PC-9 (cell line): ENCODE measurements around the gene ACTR3. TPM values are rescaled to one million over a fixed set of nuclear protein-coding genes. Genes with fewer than 3 reads are reported as not detected.

ENCODE experiments used
- BruUV-seq: library from RNA; stranded (reverse); fragments of 400-500 nt; replicated peaks from 2 replicates; lab custom pipeline; 2021; lab: Mats Ljungman, UMichigan
- CTCF ChIA-PET: fragments of 300-600 bp; sonication (Branson Sonifier 250); formaldehyde crosslinking; loops from one replicate; lab custom pipeline; 2022; ENCODE audit warnings: antibody characterized with exemption; lab: Charles Lee
- POLR2A ChIA-PET: fragments of 300-600 bp; sonication (Branson Sonifier 250); formaldehyde crosslinking; loops from one replicate; lab custom pipeline; 2022; ENCODE audit warnings: antibody characterized with exemption; ENCODE audit not compliant: unreplicated experiment; lab: Charles Lee
- DNase-seq, 2 experiments: peaks; one replicate each; pipeline versions ENCODE4 v3.0.0 to v3.0.0-alpha.2; 2015 to 2022; ENCODE audit warnings: mixed read lengths in 1 of 2
- H2AFZ ChIP-seq: fragments of 200-600 bp; sonication (generic); 2 replicates; pipeline ENCODE4 v1.8.1; 2017; ENCODE audit warnings: antibody characterized with exemption
- H3F3A ChIP-seq: fragments of 200-600 bp; sonication (generic); 2 replicates; pipeline ENCODE4 v1.8.1; 2017; ENCODE audit warnings: antibody characterized with exemption, mild to moderate bottlenecking, low read depth; ENCODE audit not compliant: insufficient read depth
- H3K27ac ChIP-seq: fragments of 200-600 bp; sonication (generic); 2 replicates; pipeline ENCODE4 v1.6.1; 2016; ENCODE audit warnings: mixed run types
- H3K27me3 ChIP-seq: fragments of 200-600 bp; sonication (generic); 2 replicates; pipeline ENCODE4 v1.6.1; 2016; ENCODE audit warnings: low read depth, mixed run types; ENCODE audit not compliant: insufficient read depth
- H3K36me3 ChIP-seq: fragments of 200-600 bp; sonication (generic); 2 replicates; pipeline ENCODE4 v1.6.1; 2016; ENCODE audit warnings: low read depth, mixed run types
- H3K4me1 ChIP-seq: fragments of 200-600 bp; sonication (generic); replicated peaks from 2 replicates; pipeline ENCODE4 v1.6.1; 2016; ENCODE audit warnings: mixed run types; ENCODE audit not compliant: insufficient read depth
- H3K4me2 ChIP-seq: fragments of 200-600 bp; sonication (generic); 2 replicates; pipeline ENCODE4 v1.6.1; 2017; ENCODE audit warnings: mixed run types
- H3K4me3 ChIP-seq: fragments of 200-600 bp; sonication (generic); 2 replicates; pipeline ENCODE4 v1.6.1; 2016; ENCODE audit warnings: mixed run types
- H3K79me2 ChIP-seq: fragments of 200-600 bp; sonication (generic); 2 replicates; pipeline ENCODE4 v1.6.1; 2017; ENCODE audit warnings: low read depth, mixed run types
- H3K9me2 ChIP-seq: fragments of 200-600 bp; sonication (generic); 2 replicates; pipeline ENCODE4 v1.8.1; 2017; ENCODE audit warnings: mild to moderate bottlenecking; ENCODE audit not compliant: insufficient read depth
- H3K9me3 ChIP-seq: fragments of 200-600 bp; sonication (generic); 2 replicates; pipeline ENCODE4 v1.8.1; 2016; ENCODE audit warnings: low read depth; ENCODE audit not compliant: insufficient read depth
- H4K20me1 ChIP-seq: fragments of 200-600 bp; sonication (generic); 2 replicates; pipeline ENCODE4 v1.8.1; 2017; ENCODE audit not compliant: insufficient read depth
- EZH2 ChIP-seq: fragments of 200-600 bp; sonication (generic); IDR thresholded peaks from 2 replicates; pipeline ENCODE4 v1.8.0; 2017; ENCODE audit warnings: antibody characterized with exemption, low read depth
- intact Hi-C: fragments of 100-400 bp; cut with micrococcal nuclease; formaldehyde crosslinking; loops from one replicate; pipeline ENCODE4 v1.10.0; 2022; ENCODE audit not compliant: unreplicated experiment
- total RNA-seq: library from RNA; stranded (reverse); gene quantifications from 2 replicates; pipeline ENCODE4 v1.2.3, GENCODE V29; 2021
- TF ChIP-seq, protein P1 (sequence below): fragments of 200-600 bp; sonication (generic); conservative IDR thresholded peaks from 2 replicates; pipeline ENCODE4 v1.6.1; 2017; ENCODE audit warnings: mixed run types, antibody characterized with exemption, mild to moderate bottlenecking, moderate library complexity

ACTR3 gene
- total RNA-seq, 1 experiment from 2014 or later: 222 TPM

- no peak overlapping the region for H3K27ac ChIP-seq
- H3F3A ChIP-seq: peaks cover 9% of the 10 kb centered on the region; the same call in 1 of the 2 replicates
- H3K36me3 ChIP-seq: peaks cover 32% of the 10 kb centered on the region
- no peak overlapping the region for H3K4me3 ChIP-seq
- H2AFZ ChIP-seq: no peak overlapping the region
- no peaks in the 10 kb centered on the region for H3K9me2 ChIP-seq
- ChIA-PET POLR2A (no interaction called here), CTCF (no interaction called here)
- H3K4me2 ChIP-seq: no peak overlapping the region
- TF ChIP-seq EZH2: no peak
- TF ChIP-seq, protein P1, sequence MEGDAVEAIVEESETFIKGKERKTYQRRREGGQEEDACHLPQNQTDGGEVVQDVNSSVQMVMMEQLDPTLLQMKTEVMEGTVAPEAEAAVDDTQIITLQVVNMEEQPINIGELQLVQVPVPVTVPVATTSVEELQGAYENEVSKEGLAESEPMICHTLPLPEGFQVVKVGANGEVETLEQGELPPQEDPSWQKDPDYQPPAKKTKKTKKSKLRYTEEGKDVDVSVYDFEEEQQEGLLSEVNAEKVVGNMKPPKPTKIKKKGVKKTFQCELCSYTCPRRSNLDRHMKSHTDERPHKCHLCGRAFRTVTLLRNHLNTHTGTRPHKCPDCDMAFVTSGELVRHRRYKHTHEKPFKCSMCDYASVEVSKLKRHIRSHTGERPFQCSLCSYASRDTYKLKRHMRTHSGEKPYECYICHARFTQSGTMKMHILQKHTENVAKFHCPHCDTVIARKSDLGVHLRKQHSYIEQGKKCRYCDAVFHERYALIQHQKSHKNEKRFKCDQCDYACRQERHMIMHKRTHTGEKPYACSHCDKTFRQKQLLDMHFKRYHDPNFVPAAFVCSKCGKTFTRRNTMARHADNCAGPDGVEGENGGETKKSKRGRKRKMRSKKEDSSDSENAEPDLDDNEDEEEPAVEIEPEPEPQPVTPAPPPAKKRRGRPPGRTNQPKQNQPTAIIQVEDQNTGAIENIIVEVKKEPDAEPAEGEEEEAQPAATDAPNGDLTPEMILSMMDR: no peak
- no peak for DNase-seq
- H4K20me1 ChIP-seq: peaks cover 45% of the 10 kb centered on the region
- intact Hi-C loops: no loop called here
- no TSS peak for BruUV-seq
- H3K4me1 ChIP-seq: peaks cover 37% of the 10 kb centered on the region
- no peaks in the 10 kb centered on the region for H3K27me3 ChIP-seq
- no peaks in the 10 kb centered on the region for H3K9me3 ChIP-seq
- peaks cover 100% of the 10 kb centered on the region for H3K79me2 ChIP-seq
These were observed 6.1 kb downstream of the ACTR3 start for GRCh38 chr2:113895819-113896563.

GRCh38 chr2:113896791-113897190 is 6.9 kb downstream of the ACTR3 start:
- TF ChIP-seq, protein P1: no peak
- no peak overlapping the region for H3K4me2 ChIP-seq
- H3K36me3 ChIP-seq: peaks cover 32% of the 10 kb centered on the region
- H3K27ac ChIP-seq: no peak overlapping the region
- ChIA-PET CTCF (no interaction called here), POLR2A (interaction anchor here (0.6 kb wide), 1 partner anchor 63 kb away, joined by 12 read pairs; no protein-coding TSS in a partner anchor)
- no peak overlapping the region for H3K4me3 ChIP-seq
- no TSS peak for BruUV-seq
- no peak overlapping the region for H2AFZ ChIP-seq
- no peaks in the 10 kb centered on the region for H3K27me3 ChIP-seq
- H3K9me3 ChIP-seq: no peaks in the 10 kb centered on the region
- peaks cover 34% of the 10 kb centered on the region for H3K4me1 ChIP-seq
- DNase-seq: no peak
- H3K79me2 ChIP-seq: peaks cover 100% of the 10 kb centered on the region
- intact Hi-C loops: no loop called here
- H3F3A ChIP-seq: peaks cover 6% of the 10 kb centered on the region; the same call in 1 of the 2 replicates
- H4K20me1 ChIP-seq: peaks cover 50% of the 10 kb centered on the region
- no peaks in the 10 kb centered on the region for H3K9me2 ChIP-seq

DNA sequence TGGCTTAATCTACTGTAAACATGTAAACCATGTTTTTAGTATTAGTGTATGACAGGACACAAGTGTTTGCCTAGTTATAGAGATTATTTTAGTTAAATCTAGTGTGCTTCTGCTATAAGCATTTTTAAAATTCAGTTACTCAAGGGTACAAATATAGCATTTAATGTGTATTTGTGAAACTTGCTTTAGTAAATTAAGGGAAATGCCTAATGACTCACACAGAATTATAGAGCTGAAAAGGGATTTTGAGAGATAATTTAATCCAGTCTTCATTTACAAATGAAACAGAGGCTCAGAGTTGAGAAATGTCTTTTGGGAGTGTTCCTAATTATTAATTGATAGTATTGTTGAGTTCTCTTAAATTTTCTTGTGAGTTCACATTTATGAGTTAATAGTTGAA is 8.2 kb downstream of the ACTR3 start:
- no peak for TF ChIP-seq EZH2
- TF ChIP-seq, protein P1: no peak
- peaks cover 22% of the 10 kb centered on the region for H3K4me1 ChIP-seq
- peaks cover 63% of the 10 kb centered on the region for H4K20me1 ChIP-seq
- intact Hi-C loops: no loop called here
- H3F3A ChIP-seq: peaks cover 6% of the 10 kb centered on the region; the same call in 1 of the 2 replicates
- H3K4me2 ChIP-seq: no peak overlapping the region
- no peak for DNase-seq
- H3K4me3 ChIP-seq: no peak overlapping the region
- H3K9me3 ChIP-seq: no peaks in the 10 kb centered on the region
- no peaks in the 10 kb centered on the region for H3K27me3 ChIP-seq
- peaks cover 22% of the 10 kb centered on the region; the same call in 1 of the 2 replicates for H3K36me3 ChIP-seq
- BruUV-seq: no TSS peak
- CTCF ChIA-PET: no interaction called here
- H3K9me2 ChIP-seq: no peaks in the 10 kb centered on the region
- POLR2A ChIA-PET: no interaction called here
- peaks cover 100% of the 10 kb centered on the region for H3K79me2 ChIP-seq
- H2AFZ ChIP-seq: no peak overlapping the region
- no peak overlapping the region for H3K27ac ChIP-seq
